Measurements from ENCODE around the gene ANKRD13B. TPM values are rescaled to one million over a fixed set of nuclear protein-coding genes. Genes with fewer than 3 reads are reported as not detected.

ANKRD13B gene
- polyA plus RNA-seq, 1 donor (not counting 4 experiments of a cell fraction or from before 2014, with no cell fraction given): 3.7 TPM

DNA sequence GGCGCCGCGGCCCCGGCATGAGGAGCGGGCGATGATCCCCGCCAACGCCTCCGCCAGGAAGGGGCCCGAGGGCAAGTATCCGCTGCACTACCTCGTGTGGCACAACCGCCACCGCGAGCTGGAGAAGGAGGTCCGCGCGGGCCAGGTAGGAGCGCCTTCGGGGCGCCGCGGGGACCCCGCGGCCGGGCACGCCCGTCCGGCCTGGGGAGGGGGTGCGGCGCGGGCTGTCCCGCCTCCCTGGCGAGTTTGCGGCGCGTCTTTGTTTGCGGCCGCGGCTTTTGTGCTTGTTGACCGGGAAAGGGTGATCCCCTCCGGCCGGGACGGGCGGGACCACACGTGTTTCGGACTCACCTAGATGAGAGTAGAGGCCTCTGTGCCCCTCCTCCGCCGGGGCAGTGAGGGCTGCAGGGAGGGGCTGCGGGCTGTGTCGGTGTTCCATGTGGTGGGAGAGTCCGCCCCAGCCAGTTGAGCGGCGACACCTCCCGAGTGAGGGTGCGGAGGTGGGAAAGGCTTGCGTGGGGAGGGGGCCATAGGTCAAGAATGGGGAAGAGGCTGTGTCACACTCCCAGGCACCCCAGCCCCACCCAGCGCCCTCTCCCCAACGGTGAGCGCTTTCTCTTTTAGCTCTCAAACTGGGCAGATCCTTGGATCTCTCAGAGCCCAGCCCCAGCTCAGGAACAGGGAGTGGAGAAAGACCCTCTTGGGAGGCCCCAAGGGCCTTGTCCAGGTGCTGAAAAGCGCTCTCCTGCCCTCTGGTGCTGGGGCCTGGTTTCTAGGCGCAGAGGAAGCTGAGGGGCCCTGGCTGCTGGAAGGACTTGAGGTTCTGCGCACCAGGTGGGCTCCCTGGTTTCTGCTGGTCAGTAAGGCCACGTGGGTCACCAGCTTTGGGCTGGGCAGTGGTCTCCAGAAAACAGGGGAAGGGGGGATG is 923 bp downstream of the ANKRD13B start:
- Histone ChIP-seq H3K9ac (ENCODE audit: control insufficient read depth, extremely low read depth, insufficient read depth, low read length) (peak overlapping the region; percentile 58), H3K79me2 (ENCODE audit: control insufficient read depth, insufficient read depth, low read length) (peaks cover 20% of the 10 kb centered on the region), H3K36me3 (ENCODE audit: control insufficient read depth in 2 of 2, extremely low read depth in 1 of 2, insufficient read depth in 2 of 2, low read length in 2 of 2) (no peaks in the 10 kb centered on the region), H3K27ac (ENCODE audit: control insufficient read depth, insufficient read depth, low read length) (no peak overlapping the region), H2AFZ (ENCODE audit: control insufficient read depth, low read length) (peak overlapping the region; percentile 49), H3K9me1 (ENCODE audit: control insufficient read depth, extremely low read depth, insufficient read depth, low read length) (no peaks in the 10 kb centered on the region), H3K4me3 (ENCODE audit: control insufficient read depth in 2 of 3, extremely low read depth in 1 of 3, insufficient read depth in 2 of 3, low read depth in 1 of 3, low read length in 3 of 3) (peak overlapping the region; percentile 51 to 78 (median 70)), H4K20me1 (ENCODE audit: control insufficient read depth, extremely low read depth, insufficient read depth, low read length) (no peaks in the 10 kb centered on the region), H3K4me1 (ENCODE audit: control insufficient read depth, extremely low read depth, insufficient read depth, low read length) (peaks cover 46% of the 10 kb centered on the region), H3K4me2 (ENCODE audit: control insufficient read depth, extremely low read depth, insufficient read depth, low read depth, low read length) (peak overlapping the region; percentile 92), H3K27me3 (ENCODE audit: control insufficient read depth, extremely low read depth, insufficient read depth, low read length) (no peaks in the 10 kb centered on the region), H3K9me3 (ENCODE audit: control insufficient read depth, low read depth, low read length) (no peaks in the 10 kb centered on the region)
- DNase-seq (ENCODE audit: low read depth, low spot score): no peak
- dilution Hi-C loops (cut with MboI; ENCODE audit: extremely low pct_ligation_motif_present, low sequenced_read_pairs): no loop called here
- no peak for FAIRE-seq
- TF ChIP-seq EZH2 (IDR thresholded peaks at IDR 0.05; ENCODE audit: low read length): no peak
- TF ChIP-seq, protein P1, sequence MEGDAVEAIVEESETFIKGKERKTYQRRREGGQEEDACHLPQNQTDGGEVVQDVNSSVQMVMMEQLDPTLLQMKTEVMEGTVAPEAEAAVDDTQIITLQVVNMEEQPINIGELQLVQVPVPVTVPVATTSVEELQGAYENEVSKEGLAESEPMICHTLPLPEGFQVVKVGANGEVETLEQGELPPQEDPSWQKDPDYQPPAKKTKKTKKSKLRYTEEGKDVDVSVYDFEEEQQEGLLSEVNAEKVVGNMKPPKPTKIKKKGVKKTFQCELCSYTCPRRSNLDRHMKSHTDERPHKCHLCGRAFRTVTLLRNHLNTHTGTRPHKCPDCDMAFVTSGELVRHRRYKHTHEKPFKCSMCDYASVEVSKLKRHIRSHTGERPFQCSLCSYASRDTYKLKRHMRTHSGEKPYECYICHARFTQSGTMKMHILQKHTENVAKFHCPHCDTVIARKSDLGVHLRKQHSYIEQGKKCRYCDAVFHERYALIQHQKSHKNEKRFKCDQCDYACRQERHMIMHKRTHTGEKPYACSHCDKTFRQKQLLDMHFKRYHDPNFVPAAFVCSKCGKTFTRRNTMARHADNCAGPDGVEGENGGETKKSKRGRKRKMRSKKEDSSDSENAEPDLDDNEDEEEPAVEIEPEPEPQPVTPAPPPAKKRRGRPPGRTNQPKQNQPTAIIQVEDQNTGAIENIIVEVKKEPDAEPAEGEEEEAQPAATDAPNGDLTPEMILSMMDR (optimal IDR thresholded peaks at IDR 0.05 in 1 of 3, IDR thresholded peaks at IDR 0.05 in 1 of 3, conservative IDR thresholded peaks at IDR 0.05 in 1 of 3; ENCODE audit: extremely low read depth in 1 of 3, insufficient read depth in 2 of 3, low read length in 3 of 3): peak; percentile 27 to 57 (median 37)

DNA sequence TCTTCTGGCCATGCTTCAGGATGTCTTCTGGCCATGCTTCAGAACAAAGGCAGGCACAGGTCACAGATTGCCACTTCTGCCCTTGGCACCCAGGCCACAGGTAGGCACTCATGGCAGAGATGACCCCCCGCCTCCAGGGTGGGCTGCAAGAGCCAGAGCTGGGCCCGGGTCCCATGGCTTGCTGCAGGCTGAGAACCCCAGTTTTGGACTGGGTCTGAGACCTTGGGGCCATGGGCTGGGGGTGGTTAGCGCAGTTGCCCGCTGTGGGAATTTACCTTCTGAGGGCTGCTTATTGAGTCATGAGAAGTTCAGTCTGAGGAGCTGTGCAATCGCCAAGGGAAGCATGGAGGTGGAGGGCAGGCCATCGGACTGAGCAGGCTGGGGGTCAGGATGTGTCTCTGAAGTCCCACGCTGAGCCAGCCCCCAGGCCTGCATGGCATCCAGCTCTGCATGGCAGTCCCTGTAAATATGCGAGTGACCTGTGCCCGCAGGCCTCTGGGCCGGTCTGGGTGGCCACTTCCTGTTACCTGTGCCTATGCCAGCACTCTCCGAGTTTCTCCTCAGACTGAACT is 1.7 kb downstream of the ANKRD13B start:
- H3K4me2 ChIP-seq (ENCODE audit: control insufficient read depth, extremely low read depth, insufficient read depth, low read depth, low read length): peak overlapping the region; percentile 92
- no peak overlapping the region for H3K9ac ChIP-seq (ENCODE audit: control insufficient read depth, extremely low read depth, insufficient read depth, low read length)
- FAIRE-seq (no peak), DNase-seq (ENCODE audit: low read depth, low spot score) (no peak)
- no peaks in the 10 kb centered on the region for H3K27me3 ChIP-seq (ENCODE audit: control insufficient read depth, extremely low read depth, insufficient read depth, low read length)
- H3K36me3 ChIP-seq (ENCODE audit: control insufficient read depth in 2 of 2, extremely low read depth in 1 of 2, insufficient read depth in 2 of 2, low read length in 2 of 2): no peaks in the 10 kb centered on the region
- H3K79me2 ChIP-seq (ENCODE audit: control insufficient read depth, insufficient read depth, low read length): peaks cover 19% of the 10 kb centered on the region
- H3K4me1 ChIP-seq (ENCODE audit: control insufficient read depth, extremely low read depth, insufficient read depth, low read length): peaks cover 46% of the 10 kb centered on the region
- dilution Hi-C loops (cut with MboI; ENCODE audit: extremely low pct_ligation_motif_present, low sequenced_read_pairs): no loop called here
- H3K27ac ChIP-seq (ENCODE audit: control insufficient read depth, insufficient read depth, low read length): no peak overlapping the region
- H2AFZ ChIP-seq (ENCODE audit: control insufficient read depth, low read length): no peak overlapping the region
- no peaks in the 10 kb centered on the region for H4K20me1 ChIP-seq (ENCODE audit: control insufficient read depth, extremely low read depth, insufficient read depth, low read length)
- peak overlapping the region; percentile 51 to 78 (median 70) for H3K4me3 ChIP-seq (ENCODE audit: control insufficient read depth in 2 of 3, extremely low read depth in 1 of 3, insufficient read depth in 2 of 3, low read depth in 1 of 3, low read length in 3 of 3)
- no peak for TF ChIP-seq EZH2 (IDR thresholded peaks at IDR 0.05; ENCODE audit: low read length)
- TF ChIP-seq, protein P1 (optimal IDR thresholded peaks at IDR 0.05 in 1 of 3, IDR thresholded peaks at IDR 0.05 in 1 of 3, conservative IDR thresholded peaks at IDR 0.05 in 1 of 3; ENCODE audit: extremely low read depth in 1 of 3, insufficient read depth in 2 of 3, low read length in 3 of 3): no peak
- H3K9me1 ChIP-seq (ENCODE audit: control insufficient read depth, extremely low read depth, insufficient read depth, low read length): no peaks in the 10 kb centered on the region
- no peaks in the 10 kb centered on the region for H3K9me3 ChIP-seq (ENCODE audit: control insufficient read depth, low read depth, low read length)
